Choroid plexus epithelial cell (primary cell): ENCODE data around the gene IGSF23.
"Not testable (repeated sequence)": the region's sequence is repeated elsewhere in the genome, so short reads cannot be mapped to it uniquely, and the experiment has no call there.

ENCODE experiments used
- DNase-seq: peaks from one replicate; pipeline ENCODE4 v3.0.0-alpha.2; 2010; ENCODE audit warnings: low read depth
- H3K4me3 ChIP-seq: 2 replicates; pipeline ENCODE4 v1.5.1; 2011; ENCODE audit warnings: low read depth, mild to moderate bottlenecking, control low read depth, low read length, moderate library complexity
- TF ChIP-seq, protein P1 (sequence below): conservative IDR thresholded peaks from 2 replicates; pipeline ENCODE4 v1.5.1; 2011; ENCODE audit warnings: low read depth, mild to moderate bottlenecking, control low read depth, inconsistent platforms, low read length, moderate library complexity

The IGSF23 gene

DNA sequence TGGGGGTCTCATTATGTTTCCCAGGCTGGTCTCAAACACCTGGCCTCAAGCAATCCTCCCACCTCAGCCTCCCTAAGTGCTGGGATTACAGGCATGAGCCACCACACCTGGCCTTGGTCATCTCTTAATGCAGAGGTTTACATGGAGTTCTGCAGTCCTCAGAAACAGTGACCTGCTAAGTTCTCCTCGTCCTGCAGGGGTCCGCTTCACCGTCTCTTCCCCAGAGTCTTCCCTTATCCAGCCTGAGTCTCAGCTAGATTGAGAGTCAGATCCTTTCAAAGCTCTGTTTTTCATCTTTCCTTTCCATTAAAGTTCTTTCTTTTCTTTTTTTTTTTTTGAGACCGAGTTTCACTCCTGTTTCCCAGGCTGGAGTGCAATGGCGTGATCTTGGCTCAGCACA, 2.9 kb upstream of the IGSF23 start:
- TF ChIP-seq, protein P1, sequence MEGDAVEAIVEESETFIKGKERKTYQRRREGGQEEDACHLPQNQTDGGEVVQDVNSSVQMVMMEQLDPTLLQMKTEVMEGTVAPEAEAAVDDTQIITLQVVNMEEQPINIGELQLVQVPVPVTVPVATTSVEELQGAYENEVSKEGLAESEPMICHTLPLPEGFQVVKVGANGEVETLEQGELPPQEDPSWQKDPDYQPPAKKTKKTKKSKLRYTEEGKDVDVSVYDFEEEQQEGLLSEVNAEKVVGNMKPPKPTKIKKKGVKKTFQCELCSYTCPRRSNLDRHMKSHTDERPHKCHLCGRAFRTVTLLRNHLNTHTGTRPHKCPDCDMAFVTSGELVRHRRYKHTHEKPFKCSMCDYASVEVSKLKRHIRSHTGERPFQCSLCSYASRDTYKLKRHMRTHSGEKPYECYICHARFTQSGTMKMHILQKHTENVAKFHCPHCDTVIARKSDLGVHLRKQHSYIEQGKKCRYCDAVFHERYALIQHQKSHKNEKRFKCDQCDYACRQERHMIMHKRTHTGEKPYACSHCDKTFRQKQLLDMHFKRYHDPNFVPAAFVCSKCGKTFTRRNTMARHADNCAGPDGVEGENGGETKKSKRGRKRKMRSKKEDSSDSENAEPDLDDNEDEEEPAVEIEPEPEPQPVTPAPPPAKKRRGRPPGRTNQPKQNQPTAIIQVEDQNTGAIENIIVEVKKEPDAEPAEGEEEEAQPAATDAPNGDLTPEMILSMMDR = peak; percentile 63
- DNase-seq = peak; percentile 67

DNA sequence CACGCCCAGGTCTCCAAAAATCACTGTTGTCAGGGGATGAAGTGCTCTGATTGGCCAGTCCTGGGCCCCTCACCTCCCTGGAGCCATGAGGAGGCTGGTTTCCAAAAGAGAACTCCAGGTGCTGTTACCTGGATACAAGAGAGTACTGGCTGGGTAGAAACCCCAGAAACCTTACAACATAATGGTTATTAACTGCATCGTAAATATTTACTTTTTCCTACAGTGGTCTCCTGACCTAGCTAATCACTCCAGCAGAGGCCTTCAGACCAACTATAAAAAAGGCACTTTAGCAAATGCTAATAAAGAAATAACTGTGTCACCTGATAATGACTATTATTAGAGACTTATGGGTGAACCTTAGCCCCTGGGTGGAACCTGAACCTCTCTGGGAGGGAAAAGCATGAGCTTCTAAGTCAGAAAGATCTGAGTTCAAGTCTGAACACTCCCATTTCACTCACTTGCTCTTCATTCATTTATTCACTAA, 1.5 kb upstream of the IGSF23 start:
- no peak for DNase-seq
- no peak overlapping the region for H3K4me3 ChIP-seq
- TF ChIP-seq, protein P1 = no peak

More for the DNA sequence above, 2.9 kb upstream of the IGSF23 start:
- H3K4me3 ChIP-seq = not testable (repeated sequence)

DNA sequence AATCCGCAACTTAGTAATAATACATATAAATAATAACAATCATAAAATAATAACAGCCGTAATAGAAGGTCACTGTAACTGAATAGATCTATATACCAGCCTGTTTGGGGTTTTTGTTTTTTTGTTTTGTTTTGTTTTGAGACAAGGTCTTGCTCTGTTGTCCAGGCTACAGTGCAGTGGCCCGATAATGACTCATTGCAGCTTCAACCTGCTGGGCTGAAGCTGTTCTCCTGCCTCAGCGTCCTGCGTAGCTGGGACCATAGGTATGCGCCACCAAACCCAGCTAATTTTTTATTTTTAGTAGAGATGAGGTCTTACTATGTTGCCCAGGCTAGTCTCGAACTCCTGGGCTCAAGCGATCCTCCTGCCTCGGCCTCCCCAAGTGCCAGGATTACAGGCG, 950 bp downstream of the IGSF23 start:
- no peak overlapping the region for H3K4me3 ChIP-seq
- DNase-seq = no peak
- TF ChIP-seq, protein P1 = no peak

DNA sequence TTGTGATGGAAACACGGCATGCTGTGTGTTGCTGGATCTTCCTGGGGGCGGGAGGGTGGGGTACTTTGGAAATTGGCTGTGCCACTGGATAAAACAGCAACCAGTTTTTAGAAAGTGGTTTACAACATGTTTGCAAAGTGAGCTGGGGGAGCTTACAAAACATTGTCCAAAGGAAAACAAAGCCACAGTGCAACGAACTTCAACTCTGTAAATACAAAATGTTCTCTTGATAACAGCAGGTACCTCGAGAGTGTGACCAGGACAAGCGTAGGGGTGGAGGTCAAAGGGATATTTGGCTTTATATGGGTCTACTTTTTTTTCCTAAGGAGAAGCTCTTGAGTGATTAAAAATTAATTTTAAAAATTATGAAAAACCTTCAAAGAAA, 2.5 kb downstream of the IGSF23 start:
- no peak overlapping the region for H3K4me3 ChIP-seq
- TF ChIP-seq, protein P1 = no peak
- DNase-seq = no peak

DNA sequence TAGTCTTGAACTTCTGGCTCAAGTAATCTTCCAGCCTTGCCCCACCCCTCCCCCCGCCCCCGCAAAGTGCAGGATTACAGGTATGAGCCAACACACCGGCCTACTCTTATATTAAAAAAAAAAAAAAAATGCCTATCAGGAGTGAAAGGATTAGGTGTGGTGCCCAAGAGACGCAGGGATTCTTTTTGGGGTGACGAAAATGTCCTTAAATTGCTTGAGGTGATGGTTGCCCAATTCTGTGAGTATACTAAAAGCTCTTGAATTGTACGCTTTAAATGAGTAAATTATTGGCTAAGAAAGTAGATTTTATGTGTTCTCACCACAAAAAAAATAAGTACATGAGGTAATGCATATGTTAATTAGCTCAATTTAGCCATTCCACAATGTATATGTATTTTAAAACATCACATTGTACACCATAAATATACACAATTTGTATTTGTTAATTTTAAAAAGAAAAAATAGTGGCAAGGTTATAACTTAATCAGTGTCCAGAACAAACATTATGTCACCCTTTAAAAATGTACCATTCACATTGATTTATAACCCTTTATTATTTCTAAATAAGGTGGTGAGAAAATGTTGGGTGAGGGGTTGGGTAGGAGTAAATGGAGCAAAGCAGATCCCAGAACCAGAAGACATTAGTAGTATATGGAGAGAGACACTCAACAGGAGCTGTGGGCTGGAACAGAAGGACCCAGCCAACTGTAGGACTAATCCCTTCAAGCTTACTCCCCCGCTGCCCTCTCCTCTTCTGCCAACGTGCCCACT, 3.9 kb downstream of the IGSF23 start:
- no peak for DNase-seq
- TF ChIP-seq, protein P1 = no peak
- no peak overlapping the region for H3K4me3 ChIP-seq

DNA sequence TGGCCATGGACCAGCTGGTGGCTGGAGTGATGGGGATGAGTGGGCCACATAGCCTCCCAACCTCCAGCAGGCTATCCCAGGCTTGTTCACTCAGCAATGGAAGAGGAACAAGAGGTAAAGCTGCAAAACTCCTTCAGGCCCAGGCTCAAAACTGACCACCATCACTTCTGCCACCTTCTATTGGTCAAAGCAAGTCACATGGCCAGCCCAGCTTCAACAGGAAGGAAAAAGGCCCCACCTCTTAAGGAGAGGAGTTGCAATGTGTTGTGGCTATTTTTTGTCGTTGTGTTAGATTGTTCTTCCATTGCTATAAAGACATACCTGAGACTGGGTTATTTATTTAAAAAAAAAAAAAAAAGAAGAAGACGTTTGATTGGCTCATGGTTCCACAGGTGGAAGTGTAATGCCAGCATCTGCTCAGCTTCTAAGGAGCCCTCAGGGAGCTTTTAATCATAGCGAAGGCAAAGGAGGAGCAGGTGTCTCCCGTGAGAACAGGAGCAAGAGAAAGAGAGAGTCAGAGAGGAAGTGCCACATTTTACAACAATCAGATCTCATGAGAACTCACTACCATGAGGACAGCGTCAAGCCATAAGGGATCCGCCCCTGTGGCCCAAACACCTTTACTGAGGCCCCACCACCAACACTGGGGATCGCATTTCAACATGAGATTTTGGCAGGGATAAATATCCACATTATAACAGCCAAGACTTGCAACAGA, 5.4 kb downstream of the IGSF23 start:
- H3K4me3 ChIP-seq = no peak overlapping the region
- DNase-seq = no peak
- TF ChIP-seq, protein P1 = no peak
